HG03025 (cell line): ENCODE measurements around the gene DAB1.

Experiments used
- ATAC-seq: cut with Tn5 transposase; IDR thresholded peaks from one replicate; pipeline ENCODE4 v1.9.1; 2021; ENCODE audit warnings: mild to moderate bottlenecking, moderate library complexity; ENCODE audit not compliant: unreplicated experiment, low FRiP score

The DAB1 gene

DNA sequence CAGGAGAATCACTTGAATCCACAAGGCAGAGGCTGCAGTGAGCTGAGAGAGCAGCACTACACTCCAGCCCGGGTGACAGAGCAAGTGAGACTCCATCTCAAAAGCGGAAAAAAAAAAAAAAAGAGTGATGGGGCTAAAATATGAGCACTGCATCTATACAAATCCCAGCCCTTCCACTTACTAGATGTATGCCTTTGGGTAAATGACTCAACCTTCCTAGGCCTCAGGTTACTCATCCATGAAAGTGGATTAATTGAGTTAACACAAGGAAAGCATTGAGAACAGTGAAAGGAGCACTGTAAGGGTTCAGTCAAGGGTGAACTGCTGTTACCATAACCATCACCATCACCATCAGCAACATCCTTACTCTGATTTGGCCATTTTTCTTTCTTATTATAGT, 231.6 kb downstream of the DAB1 start:
- ATAC-seq, result no peak

DNA sequence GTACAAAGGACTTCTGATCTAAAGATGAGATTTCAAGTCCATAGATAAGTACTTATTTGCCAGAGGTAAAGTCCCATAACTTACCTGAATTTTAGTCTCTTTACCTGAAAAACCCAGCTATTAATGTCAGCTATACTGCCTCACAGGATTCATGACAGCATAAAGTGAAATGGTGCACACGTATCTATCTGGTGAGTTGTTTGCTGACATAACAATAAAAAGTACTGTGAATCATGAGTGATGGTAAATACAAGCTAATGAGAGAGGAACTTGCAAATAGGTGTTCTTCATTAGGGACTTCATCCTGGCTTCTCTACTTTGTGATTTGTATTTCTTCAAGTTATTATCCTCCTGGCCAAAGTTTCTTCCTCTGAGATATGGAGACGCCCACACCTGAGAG, 233.0 kb downstream of the DAB1 start:
- no peak for ATAC-seq

DNA sequence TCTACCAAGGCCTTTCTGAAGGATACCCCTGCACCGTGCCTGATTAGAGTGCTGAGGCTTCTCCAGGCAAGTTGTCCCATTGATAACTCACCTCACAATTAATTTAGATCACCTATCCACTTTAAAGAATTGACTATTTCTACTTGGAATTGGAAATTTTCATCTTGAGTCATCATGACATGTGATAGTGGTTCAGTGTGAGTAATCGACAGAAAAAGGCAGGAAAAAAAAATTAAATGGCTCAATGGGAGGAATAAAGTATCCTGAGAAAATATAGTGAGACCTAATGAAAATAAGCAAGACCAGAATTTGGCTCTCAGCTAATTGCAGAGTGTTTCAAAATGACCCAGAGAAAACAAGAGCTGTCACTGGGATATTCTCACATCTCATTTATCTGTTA, 235.7 kb downstream of the DAB1 start:
- ATAC-seq, result no peak

DNA sequence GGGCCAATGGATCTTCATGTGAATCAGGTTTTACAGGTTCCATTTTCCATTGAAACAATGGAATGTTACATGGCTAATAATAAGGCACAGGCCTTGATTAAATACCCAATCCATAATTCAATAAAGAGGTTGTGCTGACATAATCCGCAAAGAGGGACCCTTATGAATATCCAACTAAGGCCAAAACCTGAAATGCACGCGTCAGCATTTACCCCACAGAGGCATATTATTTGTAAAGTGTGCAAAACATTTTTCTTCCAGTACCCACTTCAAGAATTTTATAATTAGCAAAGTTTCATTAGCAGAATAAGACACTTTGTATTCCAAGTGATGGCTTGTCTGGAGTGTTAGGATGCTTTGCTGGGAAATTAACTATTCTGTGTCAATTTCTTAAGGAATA, 237.4 kb downstream of the DAB1 start:
- ATAC-seq, result no peak

DNA sequence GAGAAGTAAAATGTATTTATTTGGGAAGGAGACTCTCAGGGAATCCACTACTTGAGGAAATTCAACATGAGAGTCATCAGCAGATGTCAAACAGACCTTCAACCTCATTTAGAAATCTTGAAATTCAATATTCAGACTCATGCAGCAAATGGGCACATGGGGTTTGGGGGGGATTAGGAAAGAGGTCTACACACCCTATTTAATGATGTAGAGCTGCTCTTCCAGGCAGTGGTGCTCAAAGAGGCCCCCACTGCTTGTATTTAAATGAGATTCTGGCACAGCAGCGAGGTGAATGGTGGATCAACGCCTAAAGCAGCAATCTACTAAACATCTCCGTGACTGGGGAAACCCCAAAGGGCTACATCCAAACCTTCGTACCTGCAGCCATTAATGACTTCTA, 244.9 kb downstream of the DAB1 start:
- ATAC-seq, result no peak

DNA sequence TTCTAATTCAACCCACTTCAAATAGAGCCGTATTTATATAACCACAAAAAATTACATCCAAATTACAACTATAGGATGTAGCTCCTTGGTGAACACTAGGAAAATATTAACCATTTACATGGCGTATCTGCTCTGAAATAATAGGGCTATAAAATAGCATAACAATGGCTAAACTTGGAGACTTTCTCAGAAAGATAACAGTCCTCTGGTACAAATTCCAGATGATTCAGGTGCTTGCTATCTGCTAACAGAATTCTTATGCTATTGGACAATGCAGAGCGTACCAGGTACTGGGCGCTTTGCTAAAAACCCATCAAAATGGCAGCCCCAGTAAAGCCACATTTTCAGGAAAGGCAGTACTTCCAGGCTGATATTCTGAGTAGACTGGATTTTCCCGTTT, 248.4 kb downstream of the DAB1 start:
- no peak for ATAC-seq

DNA sequence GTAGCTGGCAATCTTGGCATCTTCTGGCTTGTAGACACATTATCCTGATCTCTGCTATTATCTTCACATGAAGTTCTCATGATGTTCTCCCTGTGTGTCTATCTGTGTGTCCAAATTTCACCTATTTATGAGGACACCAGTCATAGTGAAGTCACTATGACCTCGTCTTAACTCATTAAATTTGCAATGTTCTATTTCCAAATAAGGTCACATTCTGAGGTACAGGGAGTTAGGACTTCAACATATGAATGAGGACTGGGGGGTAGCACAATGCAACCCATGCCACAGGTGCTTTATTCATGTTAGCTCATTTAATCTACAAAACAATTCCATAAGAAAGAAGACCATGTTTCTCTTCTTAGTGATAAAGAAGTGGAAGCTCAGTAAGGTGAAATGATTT, 251.8 kb downstream of the DAB1 start:
- ATAC-seq, result no peak

DNA sequence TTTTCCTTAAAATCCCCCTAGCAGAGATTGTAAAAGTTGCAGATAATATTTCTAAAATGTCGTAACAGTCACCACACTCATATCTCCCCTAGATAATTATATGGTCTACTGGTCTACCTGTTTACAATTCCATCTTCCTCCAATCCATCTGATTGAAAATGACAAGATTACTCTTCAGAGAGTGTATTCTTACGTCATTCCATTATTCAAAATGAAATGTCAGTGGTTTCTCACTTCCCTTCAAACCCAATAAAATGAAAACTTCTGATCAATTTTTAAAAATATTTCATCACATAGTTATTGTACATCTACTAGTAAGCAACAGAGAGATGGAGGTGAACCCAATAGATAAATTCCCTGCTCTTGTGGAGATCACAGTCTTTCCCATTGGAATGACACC, 255.9 kb downstream of the DAB1 start:
- ATAC-seq, result no peak

DNA sequence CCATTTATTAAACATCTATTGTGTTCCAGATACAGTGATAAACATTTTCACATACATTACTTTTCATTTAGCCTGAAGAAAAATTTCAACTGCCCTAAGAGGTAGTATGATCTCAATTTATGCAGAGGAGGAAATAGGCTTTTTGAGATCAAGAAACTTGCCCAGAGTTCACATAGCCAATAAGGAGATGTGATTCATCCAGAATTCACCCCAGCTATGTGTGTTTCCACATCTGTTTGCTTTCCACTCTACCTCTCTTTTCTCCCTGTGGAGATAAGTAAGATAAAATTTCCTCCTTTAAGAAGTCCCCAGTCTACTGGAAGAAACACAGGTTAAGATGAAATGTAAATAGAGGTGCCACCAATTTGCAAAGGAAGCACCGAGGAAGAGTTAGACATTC, 258.3 kb downstream of the DAB1 start:
- no peak for ATAC-seq

DNA sequence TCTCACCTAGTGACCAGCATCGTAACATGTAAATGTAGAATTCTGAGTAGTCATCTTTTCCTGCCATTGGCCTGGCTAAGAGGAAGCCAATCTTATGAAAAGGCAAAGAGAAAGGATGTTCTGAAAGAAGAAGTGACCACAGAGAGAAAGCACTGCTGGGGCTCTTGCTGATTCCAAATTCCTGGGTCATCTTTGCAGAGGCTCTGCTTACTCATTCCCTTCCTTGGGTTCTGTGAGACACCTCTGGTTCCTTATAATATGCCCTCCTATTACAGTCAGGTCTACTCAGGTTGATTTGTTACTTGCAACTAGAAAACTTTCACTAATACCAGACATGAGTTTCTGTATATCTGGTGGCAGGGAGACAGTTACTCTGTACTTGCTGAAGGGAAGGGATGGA, 259.3 kb downstream of the DAB1 start:
- ATAC-seq, result no peak

DNA sequence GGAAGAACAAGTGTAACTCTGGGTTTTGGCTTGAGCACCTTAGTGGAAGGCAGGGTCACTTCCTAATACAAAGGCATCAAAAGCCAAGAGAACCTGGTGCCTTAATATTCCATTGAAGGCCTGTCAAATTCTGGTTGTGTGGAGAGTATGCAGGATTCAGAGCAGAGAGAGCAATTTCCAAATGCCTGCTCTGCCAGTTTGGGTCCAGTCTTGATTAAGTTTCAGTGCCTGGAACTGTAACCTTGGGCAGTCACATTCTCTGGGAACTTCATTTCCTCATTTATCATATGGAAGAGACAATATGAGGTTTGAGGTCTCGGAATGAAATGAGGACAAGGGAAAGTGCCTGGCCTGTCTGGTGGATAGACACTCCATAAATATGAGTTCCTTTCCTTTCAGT, 260.1 kb downstream of the DAB1 start:
- ATAC-seq, result no peak

DNA sequence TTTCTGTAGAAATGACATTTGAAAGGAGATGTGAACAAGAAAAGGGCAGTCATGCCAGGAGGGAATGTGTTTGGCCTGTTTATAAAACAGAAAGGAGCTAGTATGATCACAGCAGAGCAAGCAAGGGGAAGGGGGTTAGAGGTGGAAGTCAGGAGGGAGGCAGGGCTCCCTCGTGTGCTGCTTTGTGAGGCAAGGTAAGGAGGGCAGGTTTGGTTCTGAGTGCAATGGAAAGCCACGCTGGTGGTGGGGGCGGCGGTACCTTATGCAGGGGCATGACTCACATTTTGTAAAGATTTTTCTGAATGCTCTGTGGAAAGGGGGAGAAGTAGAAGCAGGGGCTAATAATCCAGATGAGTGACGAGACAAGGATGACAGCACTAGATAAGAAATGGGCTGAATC, 260.5 kb downstream of the DAB1 start:
- ATAC-seq, result no peak

DNA sequence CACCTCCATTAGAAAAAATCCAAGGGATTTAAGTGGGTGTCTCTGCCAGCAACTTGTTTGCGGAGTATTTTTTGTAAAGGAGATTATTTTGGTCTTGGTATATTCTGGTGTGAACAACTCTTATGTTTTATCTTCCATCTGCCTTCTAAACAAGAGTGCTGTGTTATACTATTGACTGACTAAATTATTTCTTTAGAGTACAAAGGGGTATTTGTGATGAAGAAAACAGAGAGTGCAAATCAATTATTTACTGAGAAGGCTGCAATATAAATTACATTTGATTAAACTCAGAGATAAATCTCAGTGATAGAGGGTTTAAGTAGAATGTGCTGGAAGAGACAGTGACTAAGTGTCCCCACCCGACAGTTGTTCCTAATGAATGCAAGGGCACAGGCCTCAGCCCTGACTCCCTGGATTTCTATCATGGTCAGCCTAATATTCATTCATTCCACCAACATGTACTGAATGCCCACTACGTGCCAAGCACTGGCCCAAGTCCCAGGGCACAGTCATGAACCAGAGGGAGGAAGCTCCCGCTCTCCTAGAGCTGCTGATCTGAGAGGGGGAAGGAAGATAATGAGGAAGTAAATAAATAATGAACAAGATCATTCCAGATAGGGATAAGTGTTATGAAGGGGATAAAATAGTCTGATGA, 261.1 kb downstream of the DAB1 start:
- no peak for ATAC-seq

DNA sequence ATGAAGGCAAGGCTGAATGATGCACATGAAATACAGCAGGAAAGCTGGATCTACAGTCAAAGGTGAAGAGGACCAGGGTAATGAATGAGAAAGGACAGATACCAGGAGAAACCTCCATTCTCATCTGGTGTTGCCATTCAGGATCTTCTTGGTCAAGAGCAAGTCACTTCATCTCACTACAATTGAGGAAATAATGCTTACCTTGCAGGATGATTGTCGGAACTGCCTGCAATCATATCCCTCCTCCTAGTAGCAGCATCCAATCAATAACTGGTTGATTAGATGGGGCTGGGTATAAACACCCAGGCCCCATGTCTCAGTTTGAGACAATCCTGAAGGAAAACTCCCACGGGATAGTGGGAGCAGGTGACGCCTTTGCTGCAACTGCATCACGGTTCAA, 263.3 kb downstream of the DAB1 start:
- ATAC-seq, result no peak

DNA sequence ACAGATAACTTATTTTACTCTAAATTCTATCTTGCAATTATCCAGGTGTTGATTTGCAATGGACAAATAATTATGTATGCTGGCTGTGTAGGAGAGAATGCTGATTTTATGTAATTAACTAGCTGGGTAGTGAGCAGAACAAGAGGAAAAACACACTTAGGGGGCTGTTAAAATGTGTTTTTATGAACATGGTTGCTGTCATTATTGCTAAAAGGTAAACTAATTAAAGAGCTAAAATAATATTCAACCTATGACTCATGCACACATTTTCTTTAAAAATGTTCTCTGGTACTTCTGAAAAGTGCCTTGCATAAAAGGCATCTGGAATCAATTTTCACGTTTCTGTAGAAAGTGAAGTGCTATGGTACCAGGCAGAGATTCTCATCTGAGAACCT, 265.3 kb downstream of the DAB1 start:
- no peak for ATAC-seq

DNA sequence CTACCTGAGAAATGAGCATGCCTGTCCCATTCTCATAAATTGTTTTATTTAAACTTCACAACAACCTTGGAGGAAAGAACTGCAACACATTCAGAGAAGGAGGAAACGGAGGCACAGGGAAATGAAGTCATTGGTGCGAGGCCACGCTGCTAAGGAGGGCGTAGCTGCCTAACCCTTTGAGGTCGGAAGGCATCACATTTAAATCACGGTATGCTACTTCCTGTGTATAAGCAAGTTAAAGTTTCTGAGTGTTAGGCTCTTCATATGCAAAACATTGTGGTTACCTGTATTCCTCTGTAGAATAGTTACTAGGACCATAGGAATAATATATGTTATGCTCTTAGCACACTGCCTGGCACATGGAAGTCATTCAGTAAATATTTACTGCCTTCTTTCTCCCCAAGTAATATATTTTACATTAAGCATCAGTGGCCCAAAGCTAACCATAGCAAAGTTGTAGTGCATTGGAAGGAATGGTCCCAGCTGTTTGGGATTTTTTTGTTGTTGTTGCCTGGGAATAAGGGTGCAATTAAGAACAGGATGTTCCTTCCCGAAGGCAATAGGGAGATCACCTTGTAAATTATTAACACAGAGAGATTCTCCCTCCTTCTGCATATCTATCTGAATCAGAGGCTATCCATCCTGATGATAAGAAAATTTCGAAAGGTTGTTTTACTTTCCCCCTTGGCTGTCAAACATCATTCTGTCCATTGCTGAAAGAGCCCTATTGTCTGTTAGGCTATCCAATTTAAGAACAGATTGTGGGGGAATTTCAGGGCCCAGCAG, 265.8 kb downstream of the DAB1 start:
- ATAC-seq, result no peak

DNA sequence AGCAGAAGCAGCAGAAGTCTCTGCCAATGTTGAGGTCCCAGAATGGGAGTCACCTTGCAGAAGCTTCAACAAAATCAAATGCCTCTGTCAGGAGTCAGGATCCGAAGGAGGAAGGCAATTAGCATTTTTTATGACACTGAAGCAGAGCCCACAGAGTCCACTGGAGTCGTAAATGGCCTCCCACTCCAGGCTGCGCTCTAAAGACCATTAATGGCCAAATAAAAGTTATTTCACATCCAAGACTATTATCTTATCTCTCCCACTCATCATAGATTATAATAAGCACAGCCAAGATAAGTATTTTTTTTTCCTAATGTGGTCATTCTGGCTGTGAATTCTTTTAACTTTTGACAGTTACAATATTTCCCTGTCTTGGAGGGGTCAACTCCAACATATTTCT, 267.0 kb downstream of the DAB1 start:
- ATAC-seq, result no peak

DNA sequence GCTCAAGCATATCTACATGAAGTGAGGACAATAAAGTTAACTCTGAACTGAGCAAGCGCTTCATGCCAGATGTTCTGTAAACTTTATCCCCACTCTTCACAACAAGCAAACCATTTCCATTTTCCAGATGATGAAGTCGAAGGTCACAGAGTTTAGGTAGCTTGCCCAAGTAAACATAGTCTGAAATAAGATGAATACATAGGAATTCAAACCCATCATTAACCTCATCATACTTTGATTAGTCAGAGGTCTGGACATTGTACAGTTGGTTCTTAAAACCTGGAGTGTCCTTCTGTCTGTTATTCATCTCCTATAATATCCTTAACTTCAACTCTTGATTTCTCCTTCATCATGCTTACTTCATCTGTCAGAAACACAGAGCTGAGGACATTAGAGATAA, 277.8 kb downstream of the DAB1 start:
- no peak for ATAC-seq

DNA sequence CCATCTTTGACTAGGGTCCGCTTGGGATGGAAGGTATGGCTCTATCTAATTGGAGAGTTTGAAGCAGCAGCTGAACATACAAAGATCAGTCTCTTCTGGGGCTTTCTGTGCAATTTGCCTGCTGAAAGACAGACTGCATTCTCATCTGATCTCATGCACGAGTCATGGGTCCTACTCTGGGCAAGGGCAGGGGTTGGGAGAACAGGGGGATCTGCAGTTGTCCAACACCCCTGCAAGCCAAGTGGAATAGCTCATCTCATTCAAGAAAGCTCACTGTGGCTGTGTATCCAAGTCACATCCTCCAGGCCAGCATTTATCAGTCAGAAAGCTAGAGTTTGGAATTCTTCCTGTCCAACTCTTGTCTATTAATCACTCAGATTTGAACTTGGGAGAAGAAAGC, 280.9 kb downstream of the DAB1 start:
- ATAC-seq, result no peak

DNA sequence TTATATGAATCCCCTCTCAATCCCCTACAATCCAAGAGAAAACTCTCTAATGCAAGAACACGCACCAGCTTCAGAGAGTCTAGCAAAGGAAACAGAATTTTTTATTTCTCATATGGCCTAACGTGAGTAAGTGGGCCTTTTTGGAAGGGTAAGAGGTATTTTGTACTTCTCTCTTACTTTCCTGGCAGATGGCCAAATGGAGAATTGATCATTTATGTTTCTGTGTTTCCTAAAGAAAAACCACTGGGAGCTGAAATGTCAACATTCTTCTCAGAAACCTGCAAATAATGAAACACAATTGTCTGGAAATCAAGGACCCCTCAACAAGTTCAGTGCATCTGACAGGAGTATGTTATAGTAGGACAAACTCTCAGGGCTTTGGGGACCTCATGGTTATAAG, 281.7 kb downstream of the DAB1 start:
- ATAC-seq, result no peak

DNA sequence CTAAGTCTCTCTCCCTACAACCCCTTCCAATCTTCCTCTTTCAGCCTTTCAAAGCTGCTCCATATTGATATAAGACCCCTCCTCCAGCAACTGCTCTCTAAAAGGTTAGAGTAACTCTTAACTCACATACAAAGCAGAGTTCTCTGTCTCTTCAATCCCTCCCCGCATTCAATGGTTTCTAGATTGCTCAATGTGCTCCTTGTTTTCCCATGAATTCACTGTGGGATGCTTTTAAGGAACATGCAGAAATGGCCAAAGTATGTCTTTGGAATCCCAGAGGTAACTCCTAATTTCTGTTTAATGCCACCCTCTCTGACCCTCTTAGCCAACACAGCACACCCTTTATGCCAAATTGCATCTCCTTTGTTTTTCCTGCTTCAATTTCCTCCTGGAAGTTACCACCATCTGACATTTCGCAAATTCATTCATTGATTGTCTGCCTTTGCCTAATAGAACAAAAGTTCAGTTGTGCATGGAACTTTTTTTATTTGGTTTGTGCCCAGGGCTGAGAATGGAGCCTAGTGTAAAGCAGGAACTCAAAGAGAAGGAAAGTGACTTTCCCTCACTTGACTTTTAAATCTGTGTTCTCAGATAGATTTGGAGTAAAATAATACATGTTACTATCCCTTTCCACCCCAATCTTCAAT, 285.3 kb downstream of the DAB1 start:
- ATAC-seq, result no peak

DNA sequence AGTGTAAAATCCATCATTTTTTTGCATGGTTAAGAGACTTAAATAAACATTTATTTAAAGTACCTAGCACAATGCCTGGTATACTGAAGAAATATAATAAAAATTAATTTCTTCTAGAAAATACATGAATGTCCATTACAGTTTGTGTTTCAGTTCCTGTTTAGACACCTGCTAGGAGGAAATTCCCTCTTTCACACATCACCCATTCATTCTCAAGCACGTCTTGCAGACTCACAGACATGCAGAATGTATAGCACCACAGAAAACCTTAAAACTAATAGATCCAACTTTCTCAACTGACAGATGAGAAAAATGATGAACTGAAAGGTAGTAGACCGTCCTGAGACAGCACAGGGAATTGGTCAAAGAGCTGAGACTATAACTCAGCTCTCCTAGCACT, 285.9 kb downstream of the DAB1 start:
- no peak for ATAC-seq
